ENCODE data around the gene TICAM1. TPM values are rescaled to one million over a fixed set of nuclear protein-coding genes. Genes with fewer than 3 reads are reported as not detected.
"Not testable (repeated sequence)": the region's sequence is repeated elsewhere in the genome, so short reads cannot be mapped to it uniquely, and the experiment has no call there.

TICAM1 gene
- total RNA-seq, 2 donors from 2014 or later: 14.0 to 27.2 TPM

GRCh38 chr19:4780860-4781259 is 50.7 kb downstream of the TICAM1 start:
- TF ChIP-seq CTCF (IDR thresholded peaks at IDR 0.05): no peak
- no peaks in the 10 kb centered on the region for H3K9me3 ChIP-seq
- H3K4me1 ChIP-seq: no peaks in the 10 kb centered on the region
- no peak overlapping the region for H3K4me3 ChIP-seq
- intact Hi-C loops (cut with DNase I): no loop called here
- no peak for DNase-seq
- H3K27ac ChIP-seq: no peak overlapping the region
- H3K36me3 ChIP-seq: no peaks in the 10 kb centered on the region
- H3K27me3 ChIP-seq: no peaks in the 10 kb centered on the region
- H3K9ac ChIP-seq (ENCODE audit: low read depth in 2 of 2, low read length in 2 of 2): no peak overlapping the region

GRCh38 chr19:4778124-4778523 is 53.4 kb downstream of the TICAM1 start:
- intact Hi-C loops (cut with DNase I); H3K9ac ChIP-seq (ENCODE audit: low read depth in 2 of 2, low read length in 2 of 2); H3K4me3 ChIP-seq; H3K27me3 ChIP-seq; DNase-seq; H3K4me1 ChIP-seq; H3K9me3 ChIP-seq; H3K27ac ChIP-seq; H3K36me3 ChIP-seq: not testable (repeated sequence)

- DNase-seq: no peak
- Histone ChIP-seq H3K27me3 (no peaks in the 10 kb centered on the region), H3K4me1 (no peaks in the 10 kb centered on the region), H3K4me3 (no peak overlapping the region), H3K9me3 (no peaks in the 10 kb centered on the region), H3K36me3 (no peaks in the 10 kb centered on the region), H3K9ac (ENCODE audit: low read depth in 2 of 2, low read length in 2 of 2) (no peak overlapping the region), H3K27ac (no peak overlapping the region)
- intact Hi-C loops (cut with DNase I): no loop called here
- no peak for TF ChIP-seq CTCF (IDR thresholded peaks at IDR 0.05)
These were observed 54.9 kb downstream of the TICAM1 start for GRCh38 chr19:4776436-4777211.

GRCh38 chr19:4775627-4776152 is 55.8 kb downstream of the TICAM1 start:
- intact Hi-C loops (cut with DNase I): no loop called here
- Histone ChIP-seq H3K36me3 (no peaks in the 10 kb centered on the region), H3K27ac (no peak overlapping the region), H3K4me3 (no peak overlapping the region), H3K9ac (ENCODE audit: low read depth in 2 of 2, low read length in 2 of 2) (no peak overlapping the region), H3K4me1 (no peaks in the 10 kb centered on the region), H3K9me3 (no peaks in the 10 kb centered on the region), H3K27me3 (no peaks in the 10 kb centered on the region)
- DNase-seq: no peak
- no peak for TF ChIP-seq CTCF (IDR thresholded peaks at IDR 0.05)

- Histone ChIP-seq H3K27ac (no peak overlapping the region), H3K36me3 (no peaks in the 10 kb centered on the region), H3K9me3 (no peaks in the 10 kb centered on the region), H3K27me3 (no peaks in the 10 kb centered on the region), H3K4me3 (no peak overlapping the region), H3K4me1 (no peaks in the 10 kb centered on the region), H3K9ac (ENCODE audit: low read depth in 2 of 2, low read length in 2 of 2) (no peak overlapping the region)
- intact Hi-C loops (cut with DNase I): no loop called here
- no peak for TF ChIP-seq CTCF (IDR thresholded peaks at IDR 0.05)
- DNase-seq: no peak
These were observed 57.4 kb downstream of the TICAM1 start for GRCh38 chr19:4774136-4774535.

- no peaks in the 10 kb centered on the region for H3K9me3 ChIP-seq
- TF ChIP-seq CTCF (IDR thresholded peaks at IDR 0.05): no peak
- no peak overlapping the region for H3K4me3 ChIP-seq
- no peak overlapping the region for H3K27ac ChIP-seq
- H3K36me3 ChIP-seq: no peaks in the 10 kb centered on the region
- intact Hi-C loops (cut with DNase I): no loop called here
- H3K9ac ChIP-seq (ENCODE audit: low read depth in 2 of 2, low read length in 2 of 2): no peak overlapping the region
- DNase-seq: no peak
- H3K27me3 ChIP-seq: no peaks in the 10 kb centered on the region
- no peaks in the 10 kb centered on the region for H3K4me1 ChIP-seq
These were observed 58.4 kb downstream of the TICAM1 start for GRCh38 chr19:4773047-4773640.

Measured in colonic mucosa (tissue), 4 donors.